Mammary epithelial cell (primary cell): Measurements from ENCODE around the gene TCF4.

Experiments used
- CTCF ChIP-seq, 2 donors: IDR thresholded peaks in 1 of 2; conservative IDR thresholded peaks in 1 of 2; 2 replicates each; pipeline ENCODE4 v1.5.1; 2011 to 2012; ENCODE audit warnings: inconsistent platforms in 2 of 2, low read length in 2 of 2, mild to moderate bottlenecking in 2 of 2, control low read depth in 1 of 2, low read depth in 1 of 2; ENCODE audit not compliant: insufficient read depth in 1 of 2; ENCODE audit errors: extremely low read depth in 1 of 2
- EZH2 ChIP-seq: IDR thresholded peaks from 2 replicates; pipeline ENCODE4 v1.6.1; 2012; ENCODE audit warnings: low read length, inconsistent platforms, borderline replicate concordance

GRCh38 chr18:55503167-55503820 is 84.7 kb downstream of the TCF4 start:
- TF ChIP-seq CTCF (conservative IDR thresholded peaks at IDR 0.05 in 1 of 2, IDR thresholded peaks at IDR 0.05 in 1 of 2; ENCODE audit: extremely low read depth in 1 of 2, insufficient read depth in 1 of 2, low read depth in 1 of 2, low read length in 2 of 2) = no peak
- TF ChIP-seq EZH2 = no peak
